CD4-positive, CD25-positive, alpha-beta regulatory T cell (primary cell): ENCODE data around the gene RFC4. TPM values are rescaled to one million over a fixed set of nuclear protein-coding genes. Genes with fewer than 3 reads are reported as not detected.

ENCODE experiments used
- ATAC-seq, 2 donors: fragments of 150-1000 bp; cut with Tn5 transposase; one replicate each; pipeline ENCODE4 v1.10.0; 2021; ENCODE audit warnings: low read depth in 2 of 2, moderate number of reproducible peaks in 2 of 2, moderate library complexity in 1 of 2
- DNase-seq, 3 donors: peaks; one replicate each; pipeline versions ENCODE4 v3.0.0 to v3.0.0-alpha.2; 2012 to 2022; ENCODE audit warnings: mixed read lengths in 1 of 3
- H3K27ac ChIP-seq: one replicate; pipeline ENCODE4 v1.7.0; 2013; ENCODE audit warnings: mild to moderate bottlenecking, low read length; ENCODE audit not compliant: insufficient read depth, poor library complexity, severe bottlenecking
- H3K27me3 ChIP-seq: one replicate; pipeline ENCODE4 v1.7.0; 2013; ENCODE audit warnings: low read length; ENCODE audit not compliant: control insufficient read depth, insufficient read depth
- H3K36me3 ChIP-seq: one replicate; pipeline ENCODE4 v1.7.0; 2013; ENCODE audit warnings: mild to moderate bottlenecking, low read length, moderate library complexity; ENCODE audit not compliant: control insufficient read depth, insufficient read depth
- H3K4me1 ChIP-seq: 2 replicates; pipeline ENCODE4 v1.7.0; 2013; ENCODE audit warnings: mild to moderate bottlenecking, low read length; ENCODE audit not compliant: insufficient read depth, control insufficient read depth, poor library complexity, severe bottlenecking
- H3K4me3 ChIP-seq: one replicate; pipeline ENCODE4 v1.7.0; 2013; ENCODE audit warnings: low read depth, mild to moderate bottlenecking, low read length, moderate library complexity
- H3K9me3 ChIP-seq, 2 experiments: 1 replicate in 1 of 2; 2 replicates in 1 of 2; pipeline ENCODE4 v1.7.0; 2013; ENCODE audit warnings: low read length in 2 of 2, mild to moderate bottlenecking in 1 of 2, moderate library complexity in 1 of 2; ENCODE audit not compliant: control insufficient read depth in 2 of 2
- H3K27ac Mint-ChIP-seq, 3 donors: one replicate each; pipeline ENCODE4 v1.8.0; 2020 to 2022; ENCODE audit warnings: mild to moderate bottlenecking in 3 of 3, mixed read lengths in 3 of 3, moderate library complexity in 2 of 3
- H3K27me3 Mint-ChIP-seq: one replicate; pipeline ENCODE4 v1.8.0; 2022; ENCODE audit warnings: mild to moderate bottlenecking, mixed read lengths
- H3K36me3 Mint-ChIP-seq: one replicate; pipeline ENCODE4 v1.8.0; 2020; ENCODE audit warnings: mixed read lengths
- H3K4me1 Mint-ChIP-seq, 4 donors: one replicate each; pipeline ENCODE4 v1.8.0; 2020 to 2022; ENCODE audit warnings: mixed read lengths in 4 of 4, mild to moderate bottlenecking in 1 of 4
- H3K4me3 Mint-ChIP-seq, 4 donors: one replicate each; pipeline ENCODE4 v1.8.0; 2020 to 2022; ENCODE audit warnings: mild to moderate bottlenecking in 4 of 4, mixed read lengths in 4 of 4, moderate library complexity in 3 of 4
- H3K9me3 Mint-ChIP-seq, 7 donors: one replicate each; pipeline ENCODE4 v1.8.0; 2020 to 2022; ENCODE audit warnings: mixed read lengths in 7 of 7, mild to moderate bottlenecking in 3 of 7, moderate library complexity in 2 of 7
- polyA plus RNA-seq, 4 donors: library from polyadenylated mRNA; unstranded; fragments of 300-500 nt; fragmentation: Illumina TruSeq; gene quantifications; one replicate each; pipeline ENCODE4 v1.2.3, GENCODE V29; 2021
- total RNA-seq: library from RNA; stranded (reverse); gene quantifications from one replicate; pipeline ENCODE4 v1.2.3, GENCODE V29; 2022

Gene RFC4
- total and polyA plus RNA-seq, 5 donors from 2014 or later, result 15.6 to 40.2 (median 22.1) TPM

GRCh38 chr3:186760897-186761447 lies 45.3 kb downstream of the RFC4 start:
- Mint-ChIP-seq H3K9me3 (no peaks in the 10 kb centered on the region), H3K27me3 (no peaks in the 10 kb centered on the region), H3K36me3 (peaks cover 4% of the 10 kb centered on the region), H3K4me1 (no peaks in the 10 kb centered on the region), H3K27ac (no peak overlapping the region), H3K4me3 (no peak overlapping the region)
- ATAC-seq, result no peak
- no peaks in the 10 kb centered on the region for H3K4me1 ChIP-seq
- H3K9me3 ChIP-seq, result no peaks in the 10 kb centered on the region
- H3K36me3 ChIP-seq, result no peaks in the 10 kb centered on the region
- no peak overlapping the region for H3K27ac ChIP-seq
- H3K27me3 ChIP-seq, result no peaks in the 10 kb centered on the region
- DNase-seq, result no peak
- H3K4me3 ChIP-seq, result no peak overlapping the region

GRCh38 chr3:186760141-186760833 lies 46.0 kb downstream of the RFC4 start:
- DNase-seq (no peak), ATAC-seq (no peak)
- no peaks in the 10 kb centered on the region for H3K27me3 ChIP-seq
- H3K36me3 Mint-ChIP-seq, result peaks cover 3% of the 10 kb centered on the region
- no peaks in the 10 kb centered on the region for H3K4me1 Mint-ChIP-seq
- H3K27me3 Mint-ChIP-seq, result no peaks in the 10 kb centered on the region
- H3K27ac Mint-ChIP-seq, result no peak overlapping the region
- no peaks in the 10 kb centered on the region for H3K9me3 Mint-ChIP-seq
- no peak overlapping the region for H3K4me3 ChIP-seq
- no peaks in the 10 kb centered on the region for H3K36me3 ChIP-seq
- H3K27ac ChIP-seq, result no peak overlapping the region
- H3K9me3 ChIP-seq, result no peaks in the 10 kb centered on the region
- H3K4me3 Mint-ChIP-seq, result no peak overlapping the region
- no peaks in the 10 kb centered on the region for H3K4me1 ChIP-seq

GRCh38 chr3:186759231-186759930 lies 46.9 kb downstream of the RFC4 start:
- Histone ChIP-seq H3K9me3 (no peaks in the 10 kb centered on the region), H3K4me3 (no peak overlapping the region), H3K4me1 (no peaks in the 10 kb centered on the region), H3K27me3 (no peaks in the 10 kb centered on the region), H3K27ac (no peak overlapping the region), H3K36me3 (no peaks in the 10 kb centered on the region)
- no peaks in the 10 kb centered on the region for H3K4me1 Mint-ChIP-seq
- no peak overlapping the region for H3K4me3 Mint-ChIP-seq
- no peaks in the 10 kb centered on the region for H3K36me3 Mint-ChIP-seq
- no peaks in the 10 kb centered on the region for H3K27me3 Mint-ChIP-seq
- ATAC-seq (no peak), DNase-seq (no peak)
- H3K27ac Mint-ChIP-seq, result no peak overlapping the region
- H3K9me3 Mint-ChIP-seq, result no peaks in the 10 kb centered on the region

- Histone ChIP-seq H3K9me3 (no peaks in the 10 kb centered on the region), H3K27me3 (no peaks in the 10 kb centered on the region), H3K4me3 (no peak overlapping the region), H3K4me1 (no peaks in the 10 kb centered on the region), H3K27ac (no peak overlapping the region), H3K36me3 (no peaks in the 10 kb centered on the region)
- no peaks in the 10 kb centered on the region for H3K36me3 Mint-ChIP-seq
- DNase-seq, result no peak
- no peaks in the 10 kb centered on the region for H3K27me3 Mint-ChIP-seq
- peaks cover 0 to 2% (median 0%) of the 10 kb centered on the region in 4 donors for H3K4me1 Mint-ChIP-seq
- H3K4me3 Mint-ChIP-seq, result no peak overlapping the region
- H3K9me3 Mint-ChIP-seq, result no peaks in the 10 kb centered on the region
- H3K27ac Mint-ChIP-seq, result no peak overlapping the region
- no peak for ATAC-seq
Measured at GRCh38 chr3:186757686-186758220, 48.5 kb downstream of the RFC4 start.

GRCh38 chr3:186757214-186757613 lies 49.1 kb downstream of the RFC4 start:
- H3K4me3 Mint-ChIP-seq, result no peak overlapping the region
- H3K36me3 Mint-ChIP-seq, result no peaks in the 10 kb centered on the region
- no peaks in the 10 kb centered on the region for H3K4me1 ChIP-seq

GRCh38 chr3:186754871-186755270 lies 51.4 kb downstream of the RFC4 start:
- H3K27ac ChIP-seq, result no peak overlapping the region
- no peak for DNase-seq
- H3K9me3 ChIP-seq, result no peaks in the 10 kb centered on the region

More at GRCh38 chr3:186757214-186757613, 49.1 kb downstream of the RFC4 start:
- no peaks in the 10 kb centered on the region for H3K9me3 ChIP-seq
- ATAC-seq (no peak), DNase-seq (no peak)
- H3K27me3 ChIP-seq, result no peaks in the 10 kb centered on the region
- no peaks in the 10 kb centered on the region for H3K36me3 ChIP-seq
- Mint-ChIP-seq H3K27me3 (no peaks in the 10 kb centered on the region), H3K9me3 (no peaks in the 10 kb centered on the region), H3K4me1 (peaks cover 0 to 2% (median 0%) of the 10 kb centered on the region in 4 donors), H3K27ac (no peak overlapping the region)
- H3K4me3 ChIP-seq, result no peak overlapping the region
- H3K27ac ChIP-seq, result no peak overlapping the region

GRCh38 chr3:186754006-186754405 lies 52.3 kb downstream of the RFC4 start:
- H3K9me3 ChIP-seq, result no peaks in the 10 kb centered on the region
- no peaks in the 10 kb centered on the region for H3K27me3 ChIP-seq
- ATAC-seq, result no peak
- no peak overlapping the region for H3K27ac ChIP-seq
- H3K4me3 ChIP-seq, result no peak overlapping the region
- no peak overlapping the region for H3K4me3 Mint-ChIP-seq
- no peaks in the 10 kb centered on the region for H3K9me3 Mint-ChIP-seq
- H3K27ac Mint-ChIP-seq, result no peak overlapping the region
- no peaks in the 10 kb centered on the region for H3K36me3 Mint-ChIP-seq
- no peak for DNase-seq
- H3K27me3 Mint-ChIP-seq, result no peaks in the 10 kb centered on the region
- peaks cover 0 to 2% (median 0%) of the 10 kb centered on the region in 4 donors for H3K4me1 Mint-ChIP-seq
- no peaks in the 10 kb centered on the region for H3K36me3 ChIP-seq
- H3K4me1 ChIP-seq, result no peaks in the 10 kb centered on the region

More at GRCh38 chr3:186754871-186755270, 51.4 kb downstream of the RFC4 start:
- H3K36me3 Mint-ChIP-seq, result no peaks in the 10 kb centered on the region
- H3K4me1 Mint-ChIP-seq, result peaks cover 0 to 2% (median 0%) of the 10 kb centered on the region in 4 donors
- Histone ChIP-seq H3K4me1 (no peaks in the 10 kb centered on the region), H3K36me3 (no peaks in the 10 kb centered on the region), H3K4me3 (no peak overlapping the region), H3K27me3 (no peaks in the 10 kb centered on the region)
- H3K27ac Mint-ChIP-seq, result no peak overlapping the region
- no peak overlapping the region for H3K4me3 Mint-ChIP-seq
- H3K9me3 Mint-ChIP-seq, result no peaks in the 10 kb centered on the region
- no peak for ATAC-seq
- H3K27me3 Mint-ChIP-seq, result no peaks in the 10 kb centered on the region
